Neuronal stem cell (in vitro differentiated cells): ENCODE data around the gene XRRA1.

Experiments used
- DNase-seq: peaks from one replicate; pipeline ENCODE4 v3.0.0-alpha.2; 2013; ENCODE audit warnings: low spot score
- H2AFZ ChIP-seq: one replicate; pipeline ENCODE4 v1.6.1; 2013; ENCODE audit warnings: mild to moderate bottlenecking, low read length, inconsistent platforms
- H2AK5ac ChIP-seq: 2 replicates; pipeline ENCODE4 v1.6.1; 2013; ENCODE audit warnings: low read depth, mild to moderate bottlenecking, inconsistent platforms, low read length, moderate library complexity, mixed read lengths
- H2BK120ac ChIP-seq: 2 replicates; pipeline ENCODE4 v1.6.1; 2013; ENCODE audit warnings: low read depth, mild to moderate bottlenecking, inconsistent platforms, low read length, moderate library complexity, mixed read lengths
- H2BK12ac ChIP-seq: one replicate; pipeline ENCODE4 v1.6.1; 2013; ENCODE audit warnings: low read length, inconsistent platforms
- H2BK15ac ChIP-seq: 2 replicates; pipeline ENCODE4 v1.6.1; 2013; ENCODE audit warnings: mild to moderate bottlenecking, low read length, inconsistent platforms, mixed read lengths
- H2BK5ac ChIP-seq: one replicate; pipeline ENCODE4 v1.6.1; 2013; ENCODE audit warnings: inconsistent platforms, mild to moderate bottlenecking, low read length, moderate library complexity
- H3K14ac ChIP-seq: one replicate; pipeline ENCODE4 v1.6.1; 2013; ENCODE audit warnings: low read length, inconsistent platforms
- H3K18ac ChIP-seq: 2 replicates; pipeline ENCODE4 v1.6.1; 2013; ENCODE audit warnings: low read length, inconsistent platforms
- H3K23ac ChIP-seq: 2 replicates; pipeline ENCODE4 v1.6.1; 2013; ENCODE audit warnings: low read depth, mild to moderate bottlenecking, mixed read lengths, low read length, inconsistent platforms; ENCODE audit not compliant: poor library complexity
- H3K27ac ChIP-seq: replicated peaks from 3 replicates; pipeline ENCODE4 v1.5.1; 2013; ENCODE audit warnings: low read length, inconsistent platforms
- H3K27me3 ChIP-seq, 3 experiments: 2 replicates each; pipeline ENCODE4 v1.6.1; 2013; ENCODE audit warnings: low read length in 3 of 3, mild to moderate bottlenecking in 2 of 3, inconsistent platforms in 1 of 3, low read depth in 1 of 3, mixed read lengths in 1 of 3, moderate library complexity in 1 of 3; ENCODE audit not compliant: control insufficient read depth in 3 of 3, insufficient read depth in 3 of 3
- H3K36me3 ChIP-seq, 2 donors: replicated peaks in 1 of 2; 2 replicates each; pipeline ENCODE4 v1.6.1; 2013; ENCODE audit warnings: low read length in 2 of 2; ENCODE audit not compliant: control insufficient read depth in 2 of 2, insufficient read depth in 2 of 2
- H3K4ac ChIP-seq: 2 replicates; pipeline ENCODE4 v1.6.1; 2013; ENCODE audit warnings: inconsistent platforms, mild to moderate bottlenecking, low read length, moderate library complexity
- H3K4me1 ChIP-seq, 2 donors: 1 replicate in 1 of 2; 2 replicates in 1 of 2; pipeline ENCODE4 v1.6.1; 2013; ENCODE audit warnings: low read length in 2 of 2, low read depth in 1 of 2; ENCODE audit not compliant: control insufficient read depth in 2 of 2, insufficient read depth in 1 of 2
- H3K4me2 ChIP-seq: one replicate; pipeline ENCODE4 v1.6.1; 2013; ENCODE audit warnings: mild to moderate bottlenecking, low read length, inconsistent platforms; ENCODE audit not compliant: insufficient read depth, poor library complexity, severe bottlenecking
- H3K4me3 ChIP-seq, 2 donors: 2 replicates each; pipeline ENCODE4 v1.5.1; 2013; ENCODE audit warnings: low read length in 2 of 2, mild to moderate bottlenecking in 2 of 2, inconsistent platforms in 1 of 2, moderate library complexity in 1 of 2
- H3K79me1 ChIP-seq: one replicate; pipeline ENCODE4 v1.6.1; 2013; ENCODE audit warnings: low read depth, mild to moderate bottlenecking, inconsistent platforms, low read length, moderate library complexity
- H3K9ac ChIP-seq: one replicate; pipeline ENCODE4 v1.6.1; 2013; ENCODE audit warnings: mild to moderate bottlenecking, low read depth, low read length, inconsistent platforms; ENCODE audit not compliant: poor library complexity
- H3K9me3 ChIP-seq, 2 donors: replicated peaks in 1 of 2; 2 replicates each; pipeline versions ENCODE3 to v1.6.1; 2013; ENCODE audit warnings: low read length in 2 of 2, mild to moderate bottlenecking in 2 of 2, inconsistent platforms in 1 of 2, low read depth in 1 of 2, mixed read lengths in 1 of 2, moderate library complexity in 1 of 2; ENCODE audit not compliant: control insufficient read depth in 2 of 2, insufficient read depth in 1 of 2
- H4K8ac ChIP-seq: one replicate; pipeline ENCODE4 v1.6.1; 2013; ENCODE audit warnings: low read depth, mild to moderate bottlenecking, inconsistent platforms, low read length, moderate library complexity
- H4K91ac ChIP-seq: one replicate; pipeline ENCODE4 v1.6.1; 2013; ENCODE audit warnings: low read length, low read depth, mild to moderate bottlenecking, inconsistent platforms; ENCODE audit not compliant: poor library complexity
- WGBS, 2 donors: extraction: QIAGEN DNeasy Blood & Tissue Kit; methylation state at CpG; one replicate each; pipeline ENCODE4 v1.1.7; 2013; ENCODE audit warnings: missing lambda C conversion rate in 2 of 2, mixed read lengths in 1 of 2; ENCODE audit not compliant: insufficient read length in 2 of 2, insufficient replicate concordance in 1 of 2; ENCODE audit errors: extremely low coverage in 2 of 2; 5-methylcytosine and 5-hydroxymethylcytosine counted together

Gene XRRA1

GRCh38 chr11:74853223-74853622, 95.7 kb downstream of the XRRA1 start:
- Histone ChIP-seq H2AFZ (no peak overlapping the region), H2BK12ac (no peak overlapping the region), H4K8ac (no peak overlapping the region), H3K79me1 (peaks cover 2% of the 10 kb centered on the region), H3K4me2 (no peak overlapping the region), H2AK5ac (no peak overlapping the region), H3K27ac (no peak overlapping the region), H3K4ac (no peak overlapping the region), H3K18ac (no peak overlapping the region), H3K14ac (no peak overlapping the region), H3K27me3 (no peaks in the 10 kb centered on the region), H3K9me3 (no peaks in the 10 kb centered on the region), H3K4me1 (peaks cover 6 to 10% of the 10 kb centered on the region in 2 donors), H3K9ac (no peak overlapping the region), H2BK5ac (no peak overlapping the region), H4K91ac (no peak overlapping the region), H2BK15ac (no peak overlapping the region), H3K36me3 (peaks cover 5 to 44% of the 10 kb centered on the region in 2 donors), H3K23ac (no peak overlapping the region), H3K4me3 (no peak overlapping the region), H2BK120ac (no peak overlapping the region)
- no CpG with 5 or more reads among the region's 4 CpGs for WGBS, 2 donors
- no peak for DNase-seq

- no peak overlapping the region for H3K23ac ChIP-seq
- H4K8ac ChIP-seq: no peak overlapping the region
- no peak overlapping the region for H2BK15ac ChIP-seq
- H2AK5ac ChIP-seq: no peak overlapping the region
- no peak overlapping the region for H3K4me3 ChIP-seq
- H3K18ac ChIP-seq: no peak overlapping the region
- H3K9me3 ChIP-seq: no peaks in the 10 kb centered on the region
- peak overlapping the region; percentile 3 for H3K27ac ChIP-seq
- H2AFZ ChIP-seq: no peak overlapping the region
- DNase-seq: peak; percentile 17
- no peak overlapping the region for H3K4me2 ChIP-seq
- no peak overlapping the region for H2BK5ac ChIP-seq
- no peak overlapping the region for H3K9ac ChIP-seq
- H3K4me1 ChIP-seq: peaks cover 6 to 10% of the 10 kb centered on the region in 2 donors
- no peak overlapping the region for H4K91ac ChIP-seq
- no peaks in the 10 kb centered on the region for H3K27me3 ChIP-seq
- H3K14ac ChIP-seq: no peak overlapping the region
- H3K4ac ChIP-seq: no peak overlapping the region
- WGBS, 2 donors: no CpG with 5 or more reads among the region's 7 CpGs
- H2BK120ac ChIP-seq: no peak overlapping the region
- no peak overlapping the region for H2BK12ac ChIP-seq
- peaks cover 2% of the 10 kb centered on the region for H3K79me1 ChIP-seq
- peaks cover 2 to 60% of the 10 kb centered on the region in 2 donors for H3K36me3 ChIP-seq
Observed at GRCh38 chr11:74849525-74850391, 99.1 kb downstream of the XRRA1 start.

GRCh38 chr11:74847895-74848294, 101.0 kb downstream of the XRRA1 start:
- no peak overlapping the region for H2BK120ac ChIP-seq
- H3K36me3 ChIP-seq: peaks cover 7 to 74% of the 10 kb centered on the region in 2 donors
- no peak overlapping the region for H3K4ac ChIP-seq

GRCh38 chr11:74847395-74847794, 101.5 kb downstream of the XRRA1 start:
- no peak overlapping the region for H3K23ac ChIP-seq
- no peak overlapping the region for H4K91ac ChIP-seq
- no peak overlapping the region for H3K4me3 ChIP-seq
- no peak overlapping the region for H3K14ac ChIP-seq
- H3K4ac ChIP-seq: no peak overlapping the region
- peaks cover 11 to 74% of the 10 kb centered on the region in 2 donors for H3K36me3 ChIP-seq
- H3K27me3 ChIP-seq: no peaks in the 10 kb centered on the region
- no peak overlapping the region for H2AFZ ChIP-seq
- WGBS, 2 donors: no CpG with 5 or more reads among the region's 1 CpG
- no peak overlapping the region for H2BK15ac ChIP-seq
- H4K8ac ChIP-seq: no peak overlapping the region
- no peak overlapping the region for H3K18ac ChIP-seq
- H2BK12ac ChIP-seq: no peak overlapping the region
- no peak for DNase-seq
- no peak overlapping the region for H3K4me2 ChIP-seq
- no peak overlapping the region for H2BK120ac ChIP-seq
- H3K9me3 ChIP-seq: no peaks in the 10 kb centered on the region
- no peak overlapping the region for H3K27ac ChIP-seq
- no peak overlapping the region for H2BK5ac ChIP-seq
- no peak overlapping the region for H3K9ac ChIP-seq
- peaks cover 2% of the 10 kb centered on the region for H3K79me1 ChIP-seq
- H2AK5ac ChIP-seq: no peak overlapping the region
- peaks cover 6 to 10% of the 10 kb centered on the region in 2 donors for H3K4me1 ChIP-seq

More at GRCh38 chr11:74847895-74848294, 101.0 kb downstream of the XRRA1 start:
- Histone ChIP-seq H3K14ac (peak overlapping the region; percentile 49), H3K4me1 (peaks cover 6 to 10% of the 10 kb centered on the region in 2 donors), H2BK15ac (no peak overlapping the region), H4K8ac (no peak overlapping the region), H3K23ac (no peak overlapping the region), H3K4me3 (no peak overlapping the region), H3K79me1 (peaks cover 2% of the 10 kb centered on the region), H2BK5ac (no peak overlapping the region), H3K9me3 (no peaks in the 10 kb centered on the region), H2AK5ac (no peak overlapping the region), H3K27me3 (no peaks in the 10 kb centered on the region), H3K4me2 (no peak overlapping the region), H3K9ac (no peak overlapping the region), H3K18ac (no peak overlapping the region), H2BK12ac (no peak overlapping the region), H3K27ac (no peak overlapping the region), H2AFZ (no peak overlapping the region), H4K91ac (no peak overlapping the region)
- DNase-seq: no peak
- no CpG with 5 or more reads among the region's 6 CpGs for WGBS, 2 donors
